Spleen (tissue), 11 donors: ENCODE data around the gene SRSF6. TPM values are rescaled to one million over a fixed set of nuclear protein-coding genes. Genes with fewer than 3 reads are reported as not detected.
"Not testable (repeated sequence)": the region's sequence is repeated elsewhere in the genome, so short reads cannot be mapped to it uniquely, and the experiment has no call there.

Experiments used
- DNase-seq: peaks from one replicate; pipeline ENCODE4 v3.0.0-alpha.2; 2020
- H3K27ac ChIP-seq, 8 donors: fragments of 200-600 bp; sonication (generic) in 7 of 8; 1 replicate in 4 of 8; 2 replicates in 4 of 8; pipeline versions ENCODE4 v1.5.0 to v1.8.0; 2016 to 2021; ENCODE audit warnings: inconsistent platforms in 4 of 8, mild to moderate bottlenecking in 4 of 8, moderate library complexity in 1 of 8
- H3K27me3 ChIP-seq, 7 donors: fragments of 200-600 bp; sonication (generic) in 6 of 7; replicated peaks in 1 of 7; 1 replicate in 4 of 7; 2 replicates in 3 of 7; pipeline versions ENCODE4 v1.5.0 to v1.8.0; 2016 to 2021; ENCODE audit warnings: inconsistent platforms in 3 of 7, mild to moderate bottlenecking in 1 of 7
- H3K36me3 ChIP-seq, 6 donors: fragments of 200-600 bp; sonication (generic) in 5 of 6; 1 replicate in 4 of 6; 2 replicates in 2 of 6; pipeline versions ENCODE4 v1.5.0 to v1.8.0; 2016 to 2021; ENCODE audit warnings: inconsistent platforms in 2 of 6
- H3K4me1 ChIP-seq, 6 donors: fragments of 200-600 bp; sonication (generic) in 5 of 6; 1 replicate in 3 of 6; 2 replicates in 3 of 6; pipeline versions ENCODE4 v1.5.0 to v1.8.0; 2016 to 2021; ENCODE audit warnings: inconsistent platforms in 3 of 6
- H3K4me3 ChIP-seq, 8 donors: fragments of 200-600 bp; sonication (generic) in 7 of 8; 1 replicate in 4 of 8; 2 replicates in 4 of 8; pipeline versions ENCODE4 v1.5.0 to v1.8.0; 2016 to 2021; ENCODE audit warnings: inconsistent platforms in 4 of 8, mild to moderate bottlenecking in 4 of 8, moderate library complexity in 2 of 8
- H3K9me3 ChIP-seq, 8 donors: fragments of 200-600 bp; sonication (generic) in 7 of 8; 1 replicate in 4 of 8; 2 replicates in 4 of 8; pipeline versions ENCODE4 v1.5.0 to v1.8.0; 2016 to 2021; ENCODE audit warnings: inconsistent platforms in 4 of 8
- CTCF ChIP-seq, 11 experiments: fragments of 200-600 bp in 7 of 11; fragments of 450-650 bp in 4 of 11; sonication (generic) in 4 of 11; IDR thresholded peaks in 8 of 11; conservative IDR thresholded peaks in 3 of 11; 1 replicate in 7 of 11; 2 replicates in 4 of 11; pipeline versions ENCODE4 v1.4.0 to v1.8.0; 2016 to 2021; ENCODE audit warnings: antibody characterized with exemption in 11 of 11, inconsistent platforms in 4 of 11, mild to moderate bottlenecking in 1 of 11
- POLR2A ChIP-seq, 3 donors: fragments of 450-650 bp; IDR thresholded peaks; one replicate each; pipeline ENCODE4 v1.5.1; 2017; ENCODE audit warnings: antibody characterized with exemption in 3 of 3, mild to moderate bottlenecking in 1 of 3
- POLR2AphosphoS5 ChIP-seq, 3 donors: sonication (generic); formaldehyde crosslinking; IDR thresholded peaks; one replicate each; pipeline ENCODE4 v1.5.1; 2017; ENCODE audit warnings: antibody characterized with exemption in 3 of 3
- WGBS, 5 donors: extraction: QIAGEN DNeasy Blood & Tissue Kit in 3 of 5; methylation state at CpG; one replicate each; pipeline versions ENCODE4 v1.1.5 to v1.1.7; 2013 to 2018; 5-methylcytosine and 5-hydroxymethylcytosine counted together
- intact Hi-C: fragments of 100-400 bp; cut with DNase I; formaldehyde crosslinking; loops from one replicate; pipeline ENCODE4 v1.15.0; 2023; ENCODE audit warnings: low total_unique reads
- polyA plus RNA-seq, 3 donors: library from polyadenylated mRNA; stranded (reverse); fragments of 200-250 nt; gene quantifications; one replicate each; pipeline ENCODE4 v1.2.1, GENCODE V29; 2013
- total RNA-seq, 7 donors: library from RNA; depleted of rRNA in 3 of 7; stranded (reverse); fragments of >200 nt in 3 of 7; fragmentation: NEBNext Ultra II Directional in 4 of 7; extraction: Animal tissue kit (Norgen Biotek cat#: 25700) in 4 of 7; gene quantifications; one replicate each; pipeline versions ENCODE4 v1.1.0 to v1.2.1, GENCODE V29; 2016 to 2021
- donor health status: healthy with polysubstance abuse.
- donor health status: DM: no; HTN: no; CAD: no; lungs with moderate emphysema.
- donor health status: DM: no; HTN: no; CAD: no.
- donor health status: Bipolar disorder and iron deficiency.
- donor health status: healthy.
- donor health status: DM: no; HTN: no; CAD: no.
- donor health status: DM: yes; HTN: yes; CAD: no.

Gene SRSF6
- total and polyA plus RNA-seq, 10 donors: 68.7 to 161 (median 98.6) TPM

- H3K4me1 ChIP-seq: peaks cover 0 to 6% (median 3%) of the 10 kb centered on the region in 6 donors
- TF ChIP-seq POLR2AphosphoS5 (IDR thresholded peaks at IDR 0.05) (no peak), CTCF (IDR thresholded peaks at IDR 0.05 in 8 of 11, conservative IDR thresholded peaks at IDR 0.05 in 3 of 11) (peak in 10 of 11 experiments; percentile 25 to 74 (median 66))
- peaks cover 0 to 47% (median 6%) of the 10 kb centered on the region in 7 donors for H3K27me3 ChIP-seq
- no peak overlapping the region for H3K4me3 ChIP-seq
- 17 to 28% (median 27%) methylated on average over 9 of the region's 9 CpGs for WGBS, 5 donors
- no peaks in the 10 kb centered on the region for H3K36me3 ChIP-seq
- DNase-seq: no peak
- no peak overlapping the region for H3K27ac ChIP-seq
- no peaks in the 10 kb centered on the region for H3K9me3 ChIP-seq
- intact Hi-C loops: loop anchor here (5.0 kb wide), 1 partner anchor 243 kb away; no protein-coding TSS in a partner anchor
Measured at GRCh38 chr20:43448748-43449535, 8.8 kb upstream of the SRSF6 start.

- Histone ChIP-seq H3K9me3 (no peaks in the 10 kb centered on the region), H3K27me3 (peaks cover 0 to 37% (median 6%) of the 10 kb centered on the region in 7 donors), H3K27ac (no peak overlapping the region), H3K36me3 (no peaks in the 10 kb centered on the region), H3K4me3 (no peak overlapping the region), H3K4me1 (peaks cover 0 to 6% (median 3%) of the 10 kb centered on the region in 6 donors)
- WGBS, 5 donors: 39 to 46% (median 44%) methylated on average over 14 of the region's 14 CpGs
- no peak for TF ChIP-seq POLR2AphosphoS5 (IDR thresholded peaks at IDR 0.05)
- no peak for TF ChIP-seq CTCF (IDR thresholded peaks at IDR 0.05 in 8 of 11, conservative IDR thresholded peaks at IDR 0.05 in 3 of 11)
- TF ChIP-seq POLR2A (IDR thresholded peaks at IDR 0.05): no peak
- intact Hi-C loops: loop anchor here (10.0 kb wide), 1 partner anchor 634 kb away; no protein-coding TSS in a partner anchor
- DNase-seq: no peak
Measured at GRCh38 chr20:43450841-43451799, 6.6 kb upstream of the SRSF6 start.

- Histone ChIP-seq H3K9me3 (no peaks in the 10 kb centered on the region), H3K4me3 (no peak overlapping the region), H3K36me3 (no peaks in the 10 kb centered on the region), H3K27me3 (peaks cover 0 to 25% (median 6%) of the 10 kb centered on the region in 7 donors), H3K4me1 (peaks cover 0 to 16% (median 12%) of the 10 kb centered on the region in 6 donors), H3K27ac (no peak overlapping the region)
- TF ChIP-seq CTCF (IDR thresholded peaks at IDR 0.05 in 8 of 11, conservative IDR thresholded peaks at IDR 0.05 in 3 of 11) (no peak), POLR2A (IDR thresholded peaks at IDR 0.05) (no peak), POLR2AphosphoS5 (IDR thresholded peaks at IDR 0.05) (no peak)
- no peak for DNase-seq
- WGBS, 5 donors: 86 to 95% (median 92%) methylated on average over 15 of the region's 15 CpGs
- intact Hi-C loops: loop anchor here (10.0 kb wide), 1 partner anchor 632 kb away; no protein-coding TSS in a partner anchor
Measured at GRCh38 chr20:43452404-43453126, 5.1 kb upstream of the SRSF6 start.

GRCh38 chr20:43456252-43456651 lies 1.4 kb upstream of the SRSF6 start:
- WGBS, 5 donors: 87 to 97% (median 91%) methylated on average over 8 of the region's 8 CpGs
- not testable (repeated sequence) for H3K9me3 ChIP-seq, DNase-seq, H3K27me3 ChIP-seq
- Histone ChIP-seq H3K27ac (peak overlapping the region in 1 of 8 donors; percentile 99), H3K4me3 (peak overlapping the region in 2 of 8 donors; percentile 84 to 91), H3K36me3 (peaks cover 3 to 24% (median 20%) of the 10 kb centered on the region in 6 donors), H3K4me1 (peaks cover 8 to 39% (median 23%) of the 10 kb centered on the region in 6 donors)
- intact Hi-C loops: loop anchor here (10.0 kb wide), 1 partner anchor 629 kb away; no protein-coding TSS in a partner anchor
